Midbrain (tissue), 1 donor: ENCODE data around the gene TENT5C.

Experiments used
- DNase-seq: peaks from one replicate; lab custom pipeline; 2025; lab: John Stamatoyannopoulos, UW

TENT5C gene

DNA sequence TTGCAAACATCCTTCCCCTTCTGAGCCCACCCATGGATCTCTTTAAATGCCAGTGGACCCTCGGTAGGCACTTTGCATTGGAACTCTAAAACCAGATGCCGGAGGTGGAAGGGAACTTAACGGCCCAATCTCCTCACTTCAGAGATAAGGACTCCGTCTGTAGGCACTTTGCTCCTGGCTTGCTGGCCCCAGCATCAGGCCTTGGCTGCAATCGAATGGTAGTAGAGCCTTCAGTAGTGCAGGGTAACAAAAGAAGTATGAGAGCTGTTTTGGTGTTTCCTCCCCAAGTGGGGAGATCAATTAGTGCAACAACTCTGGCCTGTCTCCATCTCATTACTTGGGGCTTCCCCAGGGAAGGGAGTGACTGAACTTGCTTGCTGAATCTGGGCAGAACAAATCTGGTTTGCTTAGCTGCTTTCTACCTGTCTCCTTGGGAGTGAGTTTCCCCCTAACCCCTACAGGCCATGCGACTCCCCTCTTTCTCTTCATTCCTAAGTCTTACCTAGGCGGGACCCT is 70.8 kb downstream of the TENT5C start:
- DNase-seq, result no peak
